Left lobe of liver (tissue), 1 donor: ENCODE results near the gene RBP2. TPM values are rescaled to one million over a fixed set of nuclear protein-coding genes. Genes with fewer than 3 reads are reported as not detected.

Source experiments
- total RNA-seq: library from RNA; stranded (reverse); gene quantifications from one replicate; pipeline ENCODE4 v1.2.1, GENCODE V29; 2021
- donor health status: DM: no; HTN: yes; CAD: no.

Gene RBP2
- total RNA-seq, 1 donor from 2014 or later: not detected

Other genes with a start within 250 kb of the RBP2 start
- gene MRPS22, start 132.5 kb downstream of the RBP2 start, total RNA-seq: 29.9 TPM
- gene COPB2, start 86.9 kb downstream of the RBP2 start, total RNA-seq: 60.0 TPM
- gene RBP1, start 63.2 kb upstream of the RBP2 start, total RNA-seq: 29.8 TPM
- 1.5 TPM for gene NMNAT3, start 201.5 kb upstream of the RBP2 start, total RNA-seq